Prostate gland (tissue), 2 donors: ENCODE measurements around the gene EIF3K.

Source experiments
- CTCF ChIP-seq, 4 experiments: fragments of 200-600 bp in 2 of 4; fragments of 450-650 bp in 2 of 4; sonication (generic) in 2 of 4; IDR thresholded peaks; 1 replicate in 3 of 4; 2 replicates in 1 of 4; pipeline ENCODE4 v1.5.1; 2016 to 2019; ENCODE audit warnings: antibody characterized with exemption in 4 of 4, mild to moderate bottlenecking in 2 of 4, moderate library complexity in 2 of 4
- POLR2A ChIP-seq: fragments of 450-650 bp; IDR thresholded peaks from one replicate; pipeline ENCODE4 v1.6.1; 2016; ENCODE audit warnings: antibody characterized with exemption, mild to moderate bottlenecking
- POLR2AphosphoS5 ChIP-seq: sonication (generic); formaldehyde crosslinking; IDR thresholded peaks from one replicate; pipeline ENCODE4 v1.6.1; 2017; ENCODE audit warnings: antibody characterized with exemption

- no peak for TF ChIP-seq CTCF (IDR thresholded peaks at IDR 0.05)
- no peak for TF ChIP-seq POLR2A
- no peak for TF ChIP-seq POLR2AphosphoS5
These were observed 21.9 kb upstream of the EIF3K start for GRCh38 chr19:38597075-38597474.
